Measurements from ENCODE around the gene LCORL. TPM values are rescaled to one million over a fixed set of nuclear protein-coding genes. Genes with fewer than 3 reads are reported as not detected.
A peak's percentile ranks its signal among the peaks of the same experiment; 100 is the strongest.

The LCORL gene
- total RNA-seq, 1 experiment from 2014 or later, result 15.5 TPM

GRCh38 chr4:18022572-18023050 lies 1.1 kb upstream of the LCORL start:
- H3K18ac ChIP-seq (ENCODE audit: insufficient read length, low read depth, low read length), result no peak overlapping the region
- H3K27ac ChIP-seq (ENCODE audit: insufficient read length, low read depth, low read length), result no peak overlapping the region
- H3T11ph ChIP-seq (ENCODE audit: low read length), result no peak overlapping the region
- no peak overlapping the region for H3K14ac ChIP-seq (ENCODE audit: insufficient read depth, low read length)
- no peak for TF ChIP-seq CTCF (conservative IDR thresholded peaks at IDR 0.05)
- H3K4me2 ChIP-seq (ENCODE audit: insufficient read depth, insufficient read length, low read length), result peak overlapping the region; percentile 79
- no peak overlapping the region for H4K91ac ChIP-seq (ENCODE audit: insufficient read length, low read depth, low read length)
- no peak overlapping the region for H4K8ac ChIP-seq (replicated peaks; ENCODE audit: insufficient read length, low read depth, low read length)
- no peaks in the 10 kb centered on the region; the same call in 1 of the 2 replicates for H3K79me2 ChIP-seq (ENCODE audit: insufficient read depth, low read length)
- WGBS (ENCODE audit: extremely low coverage, insufficient read length, low lambda C conversion rate), result no CpG with 5 or more reads among the region's 20 CpGs
- H2BK5ac ChIP-seq (ENCODE audit: insufficient read length, low read length), result no peak overlapping the region
- H2AK5ac ChIP-seq (ENCODE audit: insufficient read length, low read length), result no peak overlapping the region
- H3K4me1 ChIP-seq (ENCODE audit: insufficient read depth, low read length), result no peaks in the 10 kb centered on the region
- Mint-ChIP-seq H3K4me1 (peaks cover 16 to 20% of the 10 kb centered on the region in 2 experiments), H3K9me3 (no peaks in the 10 kb centered on the region; a peak in 2 of 5 replicates), H3K36me3 (ENCODE audit: insufficient read depth in 1 of 3, low read depth in 3 of 3) (no peaks in the 10 kb centered on the region), H3K4me3 (peak overlapping the region; percentile 85 to 91), H3K27me3 (ENCODE audit: low read depth) (peaks cover 31% of the 10 kb centered on the region), H3K27ac (no peak overlapping the region)
- H3K79me1 ChIP-seq (ENCODE audit: insufficient read depth, low read depth, low read length, poor library complexity, severe bottlenecking), result peaks cover 3% of the 10 kb centered on the region
- no peaks in the 10 kb centered on the region for H4K20me1 ChIP-seq (ENCODE audit: control insufficient read depth, insufficient read depth, insufficient read length)
- H2BK12ac ChIP-seq (ENCODE audit: insufficient read length, low read depth, low read length), result no peak overlapping the region
- H2AFZ ChIP-seq (ENCODE audit: low read length), result peak overlapping the region; percentile 18
- peak overlapping the region; percentile 9 for H3K9ac ChIP-seq (ENCODE audit: extremely low read depth, insufficient read length, low read length)
- peaks cover 11% of the 10 kb centered on the region for H3K23me2 ChIP-seq (ENCODE audit: insufficient read length, low read depth, low read length, poor library complexity, severe bottlenecking)
- H2BK15ac ChIP-seq (ENCODE audit: low read depth, low read length), result no peak overlapping the region
- no peak overlapping the region for H3K23ac ChIP-seq (ENCODE audit: insufficient read length, low read depth, low read length)
- H2BK20ac ChIP-seq (ENCODE audit: low read depth, low read length, poor library complexity, severe bottlenecking), result no peak overlapping the region
- no peak overlapping the region for H3K4ac ChIP-seq (ENCODE audit: low read depth, low read length)
- H3K27me3 ChIP-seq (ENCODE audit: insufficient read depth, low read length), result no peaks in the 10 kb centered on the region; the same call in 1 of the 2 replicates
- H2BK120ac ChIP-seq (ENCODE audit: low read depth, low read length, poor library complexity, severe bottlenecking), result no peak overlapping the region
- no peaks in the 10 kb centered on the region for H3K9me3 ChIP-seq (ENCODE audit: control insufficient read depth, low read depth, low read length)
- H4K5ac ChIP-seq (ENCODE audit: insufficient read length, low read depth, low read length), result no peak overlapping the region
- no peak for DNase-seq
- H3K56ac ChIP-seq (ENCODE audit: insufficient read length, low read depth, low read length), result no peak overlapping the region

Data from H9 (cell line).